Suprapubic skin (tissue), 4 donors: ENCODE data around the gene TGM6. TPM values are rescaled to one million over a fixed set of nuclear protein-coding genes. Genes with fewer than 3 reads are reported as not detected.

Experiments
- DNase-seq, 2 donors: peaks; one replicate each; pipeline ENCODE4 v3.0.0-alpha.2; 2019; ENCODE audit warnings: low spot score in 2 of 2
- H3K27ac ChIP-seq: fragments of 200-600 bp; sonication (generic); one replicate; pipeline ENCODE4 v1.5.1; 2019
- H3K27me3 ChIP-seq: fragments of 200-600 bp; sonication (generic); one replicate; pipeline ENCODE4 v1.5.1; 2019
- H3K36me3 ChIP-seq: fragments of 200-600 bp; sonication (generic); one replicate; pipeline ENCODE4 v1.5.1; 2019
- H3K4me1 ChIP-seq: fragments of 200-600 bp; sonication (generic); one replicate; pipeline ENCODE4 v1.5.1; 2019
- H3K4me3 ChIP-seq: fragments of 200-600 bp; sonication (generic); one replicate; pipeline ENCODE4 v1.5.1; 2019; ENCODE audit warnings: mild to moderate bottlenecking
- H3K9me3 ChIP-seq: fragments of 200-600 bp; sonication (generic); one replicate; pipeline ENCODE4 v1.5.1; 2019
- EP300 ChIP-seq: sonication (generic); formaldehyde crosslinking; IDR thresholded peaks from one replicate; pipeline ENCODE4 v1.6.1; 2017; ENCODE audit warnings: antibody characterized with exemption
- POLR2A ChIP-seq, 2 donors: fragments of 450-650 bp; IDR thresholded peaks; one replicate each; pipeline ENCODE4 v1.6.1; 2017; ENCODE audit warnings: antibody characterized with exemption in 2 of 2, mild to moderate bottlenecking in 2 of 2, moderate library complexity in 2 of 2
- POLR2AphosphoS5 ChIP-seq, 3 donors: sonication (generic); formaldehyde crosslinking; IDR thresholded peaks; one replicate each; pipeline ENCODE4 v1.6.1; 2017; ENCODE audit warnings: antibody characterized with exemption in 3 of 3
- WGBS: methylation state at CpG from one replicate; pipeline ENCODE4 v1.1.5; 2018; 5-methylcytosine and 5-hydroxymethylcytosine counted together
- total RNA-seq, 4 donors: library from RNA; depleted of rRNA; stranded (reverse); fragments of >200 nt; gene quantifications; one replicate each; pipeline ENCODE4 v1.1.0, GENCODE V29; 2016
- TF ChIP-seq, protein P1 (sequence below), 2 donors: fragments of 200-600 bp in 1 of 2; fragments of 450-650 bp in 1 of 2; sonication (generic) in 1 of 2; IDR thresholded peaks; one replicate each; pipeline ENCODE4 v1.5.1; 2016 to 2019; ENCODE audit warnings: antibody characterized with exemption in 2 of 2, mild to moderate bottlenecking in 1 of 2, moderate library complexity in 1 of 2

Gene TGM6
- total RNA-seq, result 1 to 10 TPM in 2 of 4 donors, under 1 TPM in 2; 0.32 to 1.4 (median 0.78) TPM

DNA sequence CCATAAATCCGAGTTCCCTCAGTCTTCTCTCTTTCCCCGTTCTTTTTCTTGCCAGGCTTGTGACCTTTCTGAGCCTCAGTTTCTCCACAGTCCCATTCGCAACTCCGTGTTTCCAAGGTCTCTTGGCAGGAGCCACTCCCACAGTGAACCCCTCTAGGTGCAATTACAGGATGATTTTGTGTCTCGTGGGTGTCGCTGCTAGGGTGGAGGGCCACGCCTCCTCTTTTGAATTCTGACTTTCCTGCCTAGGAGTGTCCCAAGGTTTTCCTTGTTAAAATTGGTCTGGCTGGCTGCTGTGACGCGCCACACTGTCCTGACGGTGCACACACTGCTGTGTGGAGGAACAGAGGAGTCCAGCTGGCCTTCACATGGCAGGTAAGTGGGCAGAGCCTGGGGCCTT lies at the start of gene TGM6:
Gene TGM6 (plus strand): TSS at position 301 of the 400 bp plus-strand sequence. CDS start 68 bp downstream, at position 369.
- H3K4me3 ChIP-seq, result no peak within 1 kb of the TSS
- no peak within 1 kb of the TSS for H3K27ac ChIP-seq
- H3K9me3 ChIP-seq, result no peaks in the 10 kb centered on the region
- 82% methylated on average over 10 of the region's 10 CpGs for WGBS
- TF ChIP-seq, protein P1, sequence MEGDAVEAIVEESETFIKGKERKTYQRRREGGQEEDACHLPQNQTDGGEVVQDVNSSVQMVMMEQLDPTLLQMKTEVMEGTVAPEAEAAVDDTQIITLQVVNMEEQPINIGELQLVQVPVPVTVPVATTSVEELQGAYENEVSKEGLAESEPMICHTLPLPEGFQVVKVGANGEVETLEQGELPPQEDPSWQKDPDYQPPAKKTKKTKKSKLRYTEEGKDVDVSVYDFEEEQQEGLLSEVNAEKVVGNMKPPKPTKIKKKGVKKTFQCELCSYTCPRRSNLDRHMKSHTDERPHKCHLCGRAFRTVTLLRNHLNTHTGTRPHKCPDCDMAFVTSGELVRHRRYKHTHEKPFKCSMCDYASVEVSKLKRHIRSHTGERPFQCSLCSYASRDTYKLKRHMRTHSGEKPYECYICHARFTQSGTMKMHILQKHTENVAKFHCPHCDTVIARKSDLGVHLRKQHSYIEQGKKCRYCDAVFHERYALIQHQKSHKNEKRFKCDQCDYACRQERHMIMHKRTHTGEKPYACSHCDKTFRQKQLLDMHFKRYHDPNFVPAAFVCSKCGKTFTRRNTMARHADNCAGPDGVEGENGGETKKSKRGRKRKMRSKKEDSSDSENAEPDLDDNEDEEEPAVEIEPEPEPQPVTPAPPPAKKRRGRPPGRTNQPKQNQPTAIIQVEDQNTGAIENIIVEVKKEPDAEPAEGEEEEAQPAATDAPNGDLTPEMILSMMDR (IDR thresholded peaks at IDR 0.05), result no peak
- TF ChIP-seq POLR2AphosphoS5 (IDR thresholded peaks at IDR 0.05) (no peak), EP300 (no peak), POLR2A (IDR thresholded peaks at IDR 0.05) (no peak)
- DNase-seq, result no peak
- H3K4me1 ChIP-seq, result no peaks in the 10 kb centered on the region
- no peaks in the 10 kb centered on the region for H3K36me3 ChIP-seq
- no peaks in the 10 kb centered on the region for H3K27me3 ChIP-seq

DNA sequence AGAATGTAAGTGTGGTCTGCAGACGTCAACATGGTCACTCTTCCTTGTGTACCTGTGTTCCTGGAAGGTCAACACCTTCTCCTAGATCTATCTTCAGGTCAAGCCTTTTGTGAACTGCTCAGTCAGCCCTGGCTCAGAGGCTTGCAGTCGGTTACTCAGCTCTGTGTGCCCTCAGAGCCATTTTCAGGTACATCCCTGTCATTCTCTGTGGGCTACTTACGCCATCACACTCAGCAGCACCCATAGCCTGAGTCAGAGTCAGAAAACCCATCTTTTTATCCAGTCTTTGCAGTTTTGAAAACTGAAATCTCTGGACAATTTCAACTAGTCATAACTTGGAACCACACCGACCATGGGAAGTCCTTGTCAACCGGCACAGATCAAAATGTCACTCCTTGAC lies 49.6 kb upstream of the TGM6 start:
- peaks cover 3% of the 10 kb centered on the region for H3K27me3 ChIP-seq
- 81% methylated on average over 5 of the region's 5 CpGs for WGBS
- DNase-seq, result peak in 1 of 2 donors; percentile 4
- H3K36me3 ChIP-seq, result no peaks in the 10 kb centered on the region
- no peak overlapping the region for H3K4me3 ChIP-seq
- no peak overlapping the region for H3K27ac ChIP-seq
- TF ChIP-seq POLR2AphosphoS5 (IDR thresholded peaks at IDR 0.05) (no peak), EP300 (no peak), POLR2A (IDR thresholded peaks at IDR 0.05) (no peak)
- TF ChIP-seq, protein P1 (IDR thresholded peaks at IDR 0.05), result no peak
- no peaks in the 10 kb centered on the region for H3K4me1 ChIP-seq
- H3K9me3 ChIP-seq, result no peaks in the 10 kb centered on the region

DNA sequence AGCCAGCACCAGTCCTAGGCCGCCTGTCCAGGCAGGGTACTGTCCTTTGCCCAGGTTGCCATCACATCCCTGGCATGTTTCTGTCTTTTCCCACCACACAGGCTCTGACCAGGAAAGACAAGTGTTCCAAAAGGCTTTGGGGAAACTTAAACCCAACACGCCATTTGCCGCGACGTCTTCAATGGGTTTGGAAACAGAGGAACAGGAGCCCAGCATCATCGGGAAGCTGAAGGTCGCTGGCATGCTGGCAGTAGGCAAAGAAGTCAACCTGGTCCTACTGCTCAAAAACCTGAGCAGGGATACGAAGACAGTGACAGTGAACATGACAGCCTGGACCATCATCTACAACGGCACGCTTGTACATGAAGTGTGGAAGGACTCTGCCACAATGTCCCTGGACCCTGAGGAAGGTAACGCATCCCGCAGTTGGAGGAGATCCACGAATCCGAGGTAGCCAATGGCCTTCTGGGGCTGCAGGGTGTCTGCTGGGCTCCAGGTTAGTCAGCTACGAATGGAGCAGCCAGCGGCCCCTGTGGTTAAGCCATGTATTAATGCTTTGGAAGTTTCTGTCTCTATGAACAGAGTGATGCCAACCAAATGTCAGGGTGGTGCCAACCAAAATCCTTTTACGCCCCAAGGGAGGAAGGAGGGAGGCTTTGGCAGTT lies 48.7 kb upstream of the TGM6 start:
- DNase-seq, result peak in 1 of 2 donors; percentile 67
- H3K27ac ChIP-seq, result no peak overlapping the region
- 76% methylated on average over 15 of the region's 17 CpGs for WGBS
- H3K4me3 ChIP-seq, result no peak overlapping the region
- no peaks in the 10 kb centered on the region for H3K9me3 ChIP-seq
- peaks cover 3% of the 10 kb centered on the region for H3K27me3 ChIP-seq
- H3K4me1 ChIP-seq, result no peaks in the 10 kb centered on the region
- H3K36me3 ChIP-seq, result no peaks in the 10 kb centered on the region
- TF ChIP-seq, protein P1 (IDR thresholded peaks at IDR 0.05), result no peak
- TF ChIP-seq POLR2AphosphoS5 (IDR thresholded peaks at IDR 0.05) (no peak), EP300 (no peak), POLR2A (IDR thresholded peaks at IDR 0.05) (no peak)

DNA sequence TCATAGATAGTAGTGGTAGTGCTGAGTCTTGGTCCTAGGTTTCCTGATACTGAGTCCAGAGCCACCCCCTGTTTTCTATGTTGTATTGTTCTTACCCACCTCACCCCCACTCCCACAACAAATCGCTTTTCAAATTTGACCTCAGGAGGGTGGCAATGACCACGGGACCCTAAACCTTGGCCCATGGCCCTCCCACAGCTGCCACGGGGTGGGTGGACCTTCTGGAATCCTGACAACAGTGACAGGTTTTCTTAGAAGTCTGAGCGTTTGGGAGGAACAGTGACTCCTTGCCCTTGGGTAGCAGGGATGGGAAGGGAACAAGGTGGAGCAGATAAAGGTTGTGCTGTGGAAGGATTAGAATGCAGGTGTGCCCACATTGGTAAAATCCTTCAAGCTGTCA lies 48.0 kb upstream of the TGM6 start:
- no peaks in the 10 kb centered on the region for H3K4me1 ChIP-seq
- WGBS, result 37% methylated on average over 4 of the region's 4 CpGs
- no peak overlapping the region for H3K27ac ChIP-seq
- no peaks in the 10 kb centered on the region for H3K9me3 ChIP-seq
- H3K4me3 ChIP-seq, result no peak overlapping the region
- peaks cover 2% of the 10 kb centered on the region for H3K27me3 ChIP-seq
- no peaks in the 10 kb centered on the region for H3K36me3 ChIP-seq
- DNase-seq, result peak in 1 of 2 donors; percentile 7
- TF ChIP-seq EP300 (no peak), POLR2AphosphoS5 (IDR thresholded peaks at IDR 0.05) (no peak), POLR2A (IDR thresholded peaks at IDR 0.05) (no peak)
- TF ChIP-seq, protein P1 (IDR thresholded peaks at IDR 0.05), result no peak

DNA sequence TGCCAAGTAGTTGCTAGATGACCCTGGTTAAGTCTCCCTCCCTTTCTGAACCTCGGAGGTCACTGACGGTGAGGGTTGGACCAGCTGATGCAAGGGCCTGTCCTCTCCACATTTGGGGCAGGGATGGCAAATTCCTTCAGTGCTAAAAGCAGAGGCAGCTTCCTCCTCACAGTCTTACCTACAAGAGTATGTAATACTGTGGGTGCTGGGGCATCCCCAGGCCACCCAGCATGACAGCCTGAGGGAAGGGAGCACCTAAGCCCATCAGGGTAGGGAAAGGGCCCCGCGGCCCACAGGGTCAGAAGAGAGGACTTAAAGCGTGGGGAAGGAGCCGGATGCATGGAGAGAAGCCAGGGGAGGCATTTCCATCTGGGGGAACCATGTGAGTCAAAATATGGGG lies 46.9 kb upstream of the TGM6 start:
- Histone ChIP-seq H3K36me3 (no peaks in the 10 kb centered on the region), H3K9me3 (no peaks in the 10 kb centered on the region), H3K27me3 (no peaks in the 10 kb centered on the region), H3K4me3 (no peak overlapping the region), H3K4me1 (no peaks in the 10 kb centered on the region), H3K27ac (no peak overlapping the region)
- DNase-seq, result peak in 1 of 2 donors; percentile 56
- 84% methylated on average over 6 of the region's 6 CpGs for WGBS
- TF ChIP-seq POLR2AphosphoS5 (IDR thresholded peaks at IDR 0.05) (no peak), POLR2A (IDR thresholded peaks at IDR 0.05) (no peak), EP300 (no peak)
- TF ChIP-seq, protein P1 (IDR thresholded peaks at IDR 0.05), result no peak
